GM19455 (cell line): ENCODE data around the gene PAOX.
A peak's percentile ranks its signal among the peaks of the same experiment; 100 is the strongest.

ENCODE experiments used
- ATAC-seq: cut with Tn5 transposase; IDR thresholded peaks from one replicate; pipeline ENCODE4 v1.9.1; 2021; ENCODE audit not compliant: unreplicated experiment

PAOX gene

DNA sequence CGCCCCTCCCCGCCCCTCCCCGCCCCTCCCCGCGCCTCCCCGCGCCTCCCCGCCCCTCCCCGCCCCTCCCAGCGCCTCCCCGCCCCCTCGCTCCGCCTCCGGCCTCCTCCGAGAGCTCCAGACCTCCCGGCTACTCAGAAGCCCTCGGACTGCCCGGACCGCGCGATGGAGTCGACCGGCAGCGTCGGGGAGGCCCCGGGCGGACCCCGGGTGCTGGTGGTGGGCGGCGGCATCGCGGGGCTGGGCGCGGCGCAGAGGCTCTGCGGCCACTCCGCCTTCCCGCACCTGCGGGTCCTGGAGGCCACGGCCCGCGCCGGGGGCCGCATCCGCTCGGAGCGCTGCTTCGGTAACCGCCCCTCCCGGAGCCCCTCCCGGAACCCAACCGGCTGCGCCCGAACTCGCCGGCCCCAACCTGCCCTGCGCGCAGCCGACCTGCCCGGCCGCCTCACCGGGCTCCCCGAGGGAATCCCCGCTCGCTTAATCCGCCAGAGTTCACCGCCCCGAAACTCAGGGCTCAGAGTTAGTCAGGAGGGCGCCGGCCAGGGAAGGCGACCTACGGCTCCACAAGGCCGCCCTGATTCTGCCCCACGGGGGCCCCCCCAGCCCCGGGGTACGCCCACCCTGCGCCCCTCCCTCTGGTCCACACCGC is at the start of gene PAOX:
PAOX (plus strand) TSS at position 111 of the 649 bp plus-strand sequence; CDS start at position 166, 55 bp downstream.
- ATAC-seq: peak; percentile 53

GRCh38 chr10:133329491-133330202 is 49.4 kb upstream of the PAOX start:
- ATAC-seq: peak; percentile 82

- ATAC-seq: no peak
Observed at GRCh38 chr10:133332936-133333699, 45.9 kb upstream of the PAOX start.

DNA sequence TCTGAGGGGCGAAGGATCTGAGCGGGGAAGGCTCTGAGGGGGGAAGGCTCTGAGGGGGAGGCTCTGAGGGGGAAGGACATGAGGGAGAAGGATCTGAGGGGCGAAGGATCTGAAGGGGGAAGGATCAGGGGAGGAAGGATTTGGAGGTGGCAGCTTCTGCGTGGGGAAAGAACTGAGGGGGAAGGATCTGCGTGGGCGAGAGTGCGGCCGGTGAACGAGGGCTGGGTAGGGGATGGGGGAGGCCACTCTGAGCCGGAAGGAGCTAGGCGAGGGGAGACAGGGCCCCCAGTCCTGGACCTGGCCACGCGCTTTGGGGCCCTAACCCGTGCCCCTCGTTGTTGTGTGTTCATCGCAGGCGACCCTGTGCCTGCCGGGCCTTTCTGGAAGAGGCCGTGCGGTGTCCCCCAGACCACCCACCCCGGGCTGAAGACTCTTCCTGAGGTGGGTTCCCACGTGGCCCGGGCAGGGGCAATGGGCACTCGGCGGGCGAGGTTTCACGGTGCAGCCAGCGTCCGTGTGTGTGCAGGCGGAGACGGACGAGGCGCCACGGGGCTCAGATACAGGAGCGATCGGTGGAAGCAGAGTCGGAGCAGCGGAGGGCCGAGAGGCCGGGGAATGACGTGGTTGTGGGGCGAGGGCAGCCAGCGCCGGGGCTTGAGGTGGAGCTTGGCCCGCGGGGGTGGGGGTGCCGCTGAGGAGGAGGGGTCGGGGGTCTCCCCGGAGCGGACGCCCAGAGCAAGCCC is 44.4 kb upstream of the PAOX start:
- ATAC-seq: no peak

GRCh38 chr10:133335246-133336117 is 43.6 kb upstream of the PAOX start:
- ATAC-seq: no peak

DNA sequence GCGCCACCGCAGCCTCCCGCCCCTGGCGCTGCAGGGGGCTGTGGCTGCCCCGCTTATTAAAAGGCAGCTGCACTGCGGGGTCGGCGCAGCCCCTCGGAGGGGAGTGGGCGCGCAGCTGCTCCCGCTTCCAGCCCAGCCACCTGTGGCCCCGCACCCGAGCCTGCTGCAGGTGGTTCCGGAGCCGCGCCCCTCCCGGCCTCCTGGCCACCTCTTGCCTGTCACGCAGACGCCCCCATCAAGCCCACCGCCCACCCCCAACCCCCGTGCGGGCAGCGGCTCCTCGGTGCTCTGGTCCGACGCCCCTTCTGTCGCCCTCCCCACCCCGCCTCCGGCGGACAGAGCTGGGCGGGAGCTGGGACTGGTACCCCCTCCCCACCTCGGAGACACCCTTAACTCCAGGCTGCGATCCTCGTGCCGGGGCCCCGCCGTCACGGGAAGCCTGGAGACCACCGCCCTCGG is 42.9 kb upstream of the PAOX start:
- no peak for ATAC-seq

GRCh38 chr10:133336577-133337369 is 42.3 kb upstream of the PAOX start, which contains the start of gene CALY:
CALY (minus strand) TSS chr10:133336896; CDS start chr10:133328989, 7,907 bp downstream.
- no peak for ATAC-seq

DNA sequence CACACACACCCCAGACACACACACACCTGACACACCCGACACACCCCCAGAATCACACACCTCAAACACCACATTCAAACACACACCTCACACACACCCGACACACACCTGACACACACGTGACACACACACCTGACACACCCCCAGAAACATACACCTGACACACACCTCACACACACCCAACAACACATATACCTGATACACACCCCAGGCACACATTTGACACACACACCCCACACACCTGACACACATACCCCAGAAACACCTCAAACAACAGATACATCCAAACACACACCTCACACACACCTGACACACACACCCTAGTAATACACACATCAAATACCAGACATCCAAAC is 41.7 kb upstream of the PAOX start:
- ATAC-seq: no peak

DNA sequence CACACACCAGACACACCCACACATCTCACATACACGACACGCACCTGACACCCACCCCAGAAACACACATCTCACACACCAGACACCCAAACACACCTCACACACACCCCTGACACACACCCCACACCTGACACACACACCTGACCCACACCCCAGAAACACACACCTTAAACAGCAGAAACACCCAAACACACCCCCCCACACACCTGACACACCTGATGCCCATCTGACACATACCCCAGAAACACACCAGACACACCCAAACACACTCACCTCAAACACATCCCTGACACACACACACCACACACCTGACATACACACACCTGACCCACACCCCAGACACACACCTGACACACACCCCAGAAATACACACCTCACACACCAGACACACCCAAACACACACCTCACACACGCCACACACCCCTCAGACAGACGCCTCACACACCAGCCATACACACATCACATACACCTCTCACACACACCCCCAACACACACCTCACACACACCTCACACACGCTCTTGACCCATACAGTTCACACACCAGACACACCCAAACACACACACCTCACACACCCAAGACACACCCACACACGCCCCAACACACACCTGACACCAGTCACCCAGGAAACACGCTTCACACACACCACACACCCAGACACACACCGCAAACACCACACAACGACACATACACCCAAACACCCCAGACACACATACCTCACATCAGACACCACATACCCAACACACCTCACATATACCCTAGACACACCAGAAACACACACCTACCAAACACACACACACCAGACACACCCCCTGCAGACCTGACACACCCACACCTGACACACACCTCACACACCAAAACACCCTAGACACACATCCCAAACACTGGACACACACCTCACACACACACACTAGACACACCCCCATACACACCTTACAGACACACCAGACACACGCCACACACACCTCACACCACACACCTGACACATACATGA is 40.7 kb upstream of the PAOX start:
- ATAC-seq: no peak

GRCh38 chr10:133339708-133340380 is 39.2 kb upstream of the PAOX start:
- ATAC-seq: no peak

GRCh38 chr10:133341983-133342382 is 37.1 kb upstream of the PAOX start:
- ATAC-seq: no peak

GRCh38 chr10:133342942-133343341 is 36.1 kb upstream of the PAOX start:
- ATAC-seq: no peak

GRCh38 chr10:133343558-133343957 is 35.5 kb upstream of the PAOX start:
- ATAC-seq: no peak

- ATAC-seq: no peak
Observed at GRCh38 chr10:133344236-133344635, 34.8 kb upstream of the PAOX start.

DNA sequence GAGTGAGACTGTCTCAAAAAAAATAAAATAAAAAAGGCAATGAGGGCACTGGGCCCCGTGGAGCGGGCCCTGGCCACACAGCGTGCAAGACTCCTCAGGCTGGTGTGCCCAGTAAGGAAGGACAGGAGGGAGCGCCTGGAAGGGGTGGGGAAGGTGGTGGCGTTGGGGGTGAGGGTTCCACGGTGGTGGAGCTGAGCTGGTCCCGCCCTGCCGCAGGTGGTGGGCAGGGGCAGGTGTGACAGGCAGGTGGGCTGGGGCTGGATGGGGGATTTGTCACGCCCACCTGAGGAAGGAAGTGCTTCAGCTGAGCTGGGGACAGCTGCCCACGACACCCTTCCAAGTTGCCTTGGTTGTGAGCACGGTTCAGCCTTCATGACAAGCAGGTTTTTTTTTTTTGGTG is 32.6 kb upstream of the PAOX start:
- ATAC-seq: no peak

- ATAC-seq: no peak
Observed at GRCh38 chr10:133347710-133348517, 31.1 kb upstream of the PAOX start.

GRCh38 chr10:133349160-133349568 is 29.9 kb upstream of the PAOX start:
- no peak for ATAC-seq
